Lung (tissue), 12 donors: Measurements from ENCODE around the gene ZNF48. TPM values are rescaled to one million over a fixed set of nuclear protein-coding genes. Genes with fewer than 3 reads are reported as not detected.

Source experiments
- ATAC-seq: fragments of 200-7000 bp; cut with Tn5 transposase; one replicate; pipeline ENCODE4 v1.9.1; 2020; ENCODE audit warnings: moderate number of reproducible peaks; ENCODE audit not compliant: insufficient read depth, low FRiP score
- DNase-seq, 3 donors: peaks; one replicate each; pipeline ENCODE4 v3.0.0-alpha.2; 2013 to 2017
- H3K27ac ChIP-seq, 2 donors: one replicate each; pipeline ENCODE4 v1.5.1; 2013; ENCODE audit warnings: mild to moderate bottlenecking in 2 of 2, moderate library complexity in 2 of 2, control low read depth in 1 of 2, inconsistent platforms in 1 of 2, low read depth in 1 of 2, low read length in 1 of 2
- H3K27me3 ChIP-seq, 3 donors: one replicate each; pipeline ENCODE4 v1.5.1; 2013; ENCODE audit warnings: low read length in 2 of 3; ENCODE audit not compliant: control insufficient read depth in 3 of 3, insufficient read depth in 3 of 3
- H3K36me3 ChIP-seq, 4 donors: one replicate each; pipeline ENCODE4 v1.5.1; 2013; ENCODE audit warnings: low read length in 4 of 4, mild to moderate bottlenecking in 1 of 4, moderate library complexity in 1 of 4; ENCODE audit not compliant: control insufficient read depth in 4 of 4, insufficient read depth in 4 of 4
- H3K4me1 ChIP-seq, 5 donors: one replicate each; pipeline ENCODE4 v1.5.1; 2013; ENCODE audit warnings: low read length in 5 of 5, mild to moderate bottlenecking in 2 of 5, moderate library complexity in 1 of 5; ENCODE audit not compliant: control insufficient read depth in 5 of 5, insufficient read depth in 5 of 5
- H3K4me3 ChIP-seq: one replicate; pipeline ENCODE4 v1.5.1; 2013; ENCODE audit warnings: mild to moderate bottlenecking, control low read depth, moderate library complexity
- H3K9ac ChIP-seq, 2 donors: one replicate each; pipeline ENCODE4 v1.5.1; 2013; ENCODE audit warnings: low read length in 2 of 2, control low read depth in 1 of 2; ENCODE audit not compliant: insufficient read depth in 1 of 2
- H3K9me3 ChIP-seq, 4 donors: one replicate each; pipeline ENCODE4 v1.5.1; 2013; ENCODE audit warnings: low read length in 3 of 4, mild to moderate bottlenecking in 1 of 4, moderate library complexity in 1 of 4; ENCODE audit not compliant: control insufficient read depth in 4 of 4, insufficient read depth in 3 of 4
- WGBS, 2 donors: extraction: QIAGEN DNeasy Blood & Tissue Kit; methylation state at CpG; one replicate each; pipeline ENCODE4 v1.1.7; 2013; 5-methylcytosine and 5-hydroxymethylcytosine counted together
- polyA plus RNA-seq, 2 donors: library from polyadenylated mRNA; stranded (reverse); fragments of 200-250 nt; gene quantifications; one replicate each; pipeline ENCODE4 v1.2.1, GENCODE V29; 2013
- total RNA-seq, 2 donors: library from RNA; depleted of rRNA in 1 of 2; stranded (reverse); fragments of >200 nt in 1 of 2; gene quantifications; one replicate each; pipeline ENCODE4 v1.2.1, GENCODE V29; 2014 to 2021
- TF ChIP-seq, protein P1 (sequence below): IDR thresholded peaks from 2 replicates; pipeline ENCODE4 v1.5.1; 2012; ENCODE audit warnings: mild to moderate bottlenecking; ENCODE audit errors: control extremely low read depth, extremely low read depth
- donor health status: control.
- donor health status: control.
- donor health status: Bipolar disorder and iron deficiency.
- donor health status: healthy.
- donor health status: DM: yes; HTN: yes; CAD: no.

ZNF48 gene
- total and polyA plus RNA-seq, 4 donors = 4.2 to 8.0 (median 5.0) TPM

DNA sequence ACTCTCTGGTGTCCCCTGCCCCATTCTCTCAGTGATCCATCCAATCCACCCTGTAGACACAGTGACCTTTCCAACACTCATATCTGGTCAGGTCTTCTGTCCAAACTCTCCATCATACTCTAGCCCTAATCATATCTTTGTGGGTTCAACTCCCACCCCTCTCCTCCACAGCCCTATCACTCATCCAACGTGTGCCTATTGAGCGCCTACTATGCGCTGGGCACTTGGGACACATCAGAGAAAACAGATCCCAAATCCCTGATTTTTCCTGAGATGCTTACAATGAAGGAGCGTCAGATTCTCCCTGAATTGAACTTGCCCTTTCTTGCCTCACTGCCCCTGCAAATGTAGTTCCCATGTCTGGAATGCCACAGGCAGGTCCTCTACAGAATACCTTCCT is 32.8 kb downstream of the ZNF48 start:
- H3K4me1 ChIP-seq = peaks cover 0 to 16% (median 7%) of the 10 kb centered on the region in 5 donors
- no peak for DNase-seq
- ATAC-seq = no peak
- H3K36me3 ChIP-seq = peaks cover 9 to 20% (median 15%) of the 10 kb centered on the region in 4 donors
- H3K9me3 ChIP-seq = no peaks in the 10 kb centered on the region
- no peak overlapping the region for H3K27ac ChIP-seq
- no peak overlapping the region for H3K4me3 ChIP-seq
- no peak overlapping the region for H3K9ac ChIP-seq
- WGBS, 2 donors = 94 to 96% methylated on average over 4 of the region's 4 CpGs
- TF ChIP-seq, protein P1, sequence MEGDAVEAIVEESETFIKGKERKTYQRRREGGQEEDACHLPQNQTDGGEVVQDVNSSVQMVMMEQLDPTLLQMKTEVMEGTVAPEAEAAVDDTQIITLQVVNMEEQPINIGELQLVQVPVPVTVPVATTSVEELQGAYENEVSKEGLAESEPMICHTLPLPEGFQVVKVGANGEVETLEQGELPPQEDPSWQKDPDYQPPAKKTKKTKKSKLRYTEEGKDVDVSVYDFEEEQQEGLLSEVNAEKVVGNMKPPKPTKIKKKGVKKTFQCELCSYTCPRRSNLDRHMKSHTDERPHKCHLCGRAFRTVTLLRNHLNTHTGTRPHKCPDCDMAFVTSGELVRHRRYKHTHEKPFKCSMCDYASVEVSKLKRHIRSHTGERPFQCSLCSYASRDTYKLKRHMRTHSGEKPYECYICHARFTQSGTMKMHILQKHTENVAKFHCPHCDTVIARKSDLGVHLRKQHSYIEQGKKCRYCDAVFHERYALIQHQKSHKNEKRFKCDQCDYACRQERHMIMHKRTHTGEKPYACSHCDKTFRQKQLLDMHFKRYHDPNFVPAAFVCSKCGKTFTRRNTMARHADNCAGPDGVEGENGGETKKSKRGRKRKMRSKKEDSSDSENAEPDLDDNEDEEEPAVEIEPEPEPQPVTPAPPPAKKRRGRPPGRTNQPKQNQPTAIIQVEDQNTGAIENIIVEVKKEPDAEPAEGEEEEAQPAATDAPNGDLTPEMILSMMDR = no peak
- no peaks in the 10 kb centered on the region for H3K27me3 ChIP-seq

DNA sequence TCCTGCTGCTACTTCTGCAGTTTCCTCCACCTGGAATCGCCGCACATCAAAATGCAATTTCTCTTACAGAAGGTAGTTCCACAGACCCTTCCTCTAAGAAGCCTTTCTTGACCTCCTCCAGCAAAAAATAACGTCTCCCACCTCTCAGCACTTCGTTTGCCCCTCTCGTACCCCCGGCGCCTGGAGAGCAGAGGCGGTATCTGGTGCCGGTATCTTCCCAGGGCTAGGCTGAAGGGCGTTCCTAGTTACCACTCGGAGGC is 34.1 kb downstream of the ZNF48 start:
- 2% methylated on average over 11 of the region's 11 CpGs for WGBS, 2 donors
- peak; percentile 14 for ATAC-seq

DNA sequence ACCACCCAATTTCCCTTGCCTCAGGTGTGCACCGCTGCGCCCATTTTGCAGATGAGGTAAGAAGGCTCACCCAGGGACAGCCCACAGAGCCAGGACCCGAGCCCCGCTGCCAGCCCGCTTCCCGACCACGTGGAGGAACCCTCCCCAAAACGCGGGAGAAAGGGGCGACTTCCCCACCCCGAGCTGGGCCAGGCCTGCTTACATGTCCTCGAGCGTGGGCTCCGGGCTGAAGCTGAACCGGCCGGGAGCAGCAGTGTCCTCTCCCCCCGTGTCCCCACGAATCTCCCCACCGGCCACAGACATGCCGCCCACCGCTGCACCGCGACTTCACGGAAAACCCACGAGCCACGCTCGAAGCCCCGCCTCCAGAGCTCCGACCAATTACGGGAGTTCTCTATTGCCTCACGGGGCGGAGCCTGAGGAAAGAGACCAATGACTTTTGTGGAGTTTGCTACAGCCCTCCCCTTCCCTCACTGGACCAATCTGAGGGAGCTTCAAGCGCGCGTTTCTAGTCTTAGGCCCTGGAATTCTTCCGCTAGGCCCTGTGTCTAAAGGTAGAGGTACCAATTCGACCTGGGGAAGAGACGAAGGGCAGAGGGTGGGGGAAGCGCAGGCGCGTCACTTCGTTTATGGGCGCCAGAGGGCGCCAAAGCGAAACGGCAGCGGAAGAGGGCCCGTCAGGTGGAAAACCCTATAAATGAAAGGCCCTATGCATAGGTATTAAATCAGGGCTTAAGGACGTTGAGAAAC is 34.6 kb downstream of the ZNF48 start, which contains the start of gene DCTPP1:
Gene DCTPP1, minus strand, starts transcription at position 353 of the 750 bp plus-strand sequence. Its CDS starts 50 bp downstream, at position 303.
- peak; percentile 95 to 98 (median 98) for DNase-seq
- WGBS, 2 donors = 1% methylated on average over 48 to 49 of the region's 49 CpGs
- Histone ChIP-seq H3K9me3 (no peaks in the 10 kb centered on the region), H3K27me3 (no peaks in the 10 kb centered on the region), H3K4me1 (peaks cover 0 to 16% (median 7%) of the 10 kb centered on the region in 5 donors), H3K9ac (peak within 1 kb of the TSS; percentile 51 to 59), H3K36me3 (peaks cover 0 to 9% (median 3%) of the 10 kb centered on the region in 4 donors), H3K4me3 (peak within 1 kb of the TSS; percentile 81), H3K27ac (peak within 1 kb of the TSS; percentile 26 to 83)
- ATAC-seq = peak; percentile 98
- TF ChIP-seq, protein P1 = peak; percentile 70

More for the DNA sequence above, 34.1 kb downstream of the ZNF48 start:
- peak overlapping the region; percentile 51 to 59 for H3K9ac ChIP-seq
- no peaks in the 10 kb centered on the region for H3K27me3 ChIP-seq
- H3K4me1 ChIP-seq = peaks cover 0 to 16% (median 7%) of the 10 kb centered on the region in 5 donors
- DNase-seq = no peak
- H3K4me3 ChIP-seq = peak overlapping the region; percentile 81
- H3K9me3 ChIP-seq = no peaks in the 10 kb centered on the region
- H3K27ac ChIP-seq = peak overlapping the region; percentile 26 to 55
- H3K36me3 ChIP-seq = peaks cover 0 to 12% (median 5%) of the 10 kb centered on the region in 4 donors
- TF ChIP-seq, protein P1 = no peak
